Limb (tissue), 2 donors: Measurements from ENCODE around the gene SMIM45.

ENCODE experiments used
- DNase-seq, 2 donors: peaks; one replicate each; pipeline ENCODE4 v3.0.0-alpha.2; 2016; ENCODE audit errors: extremely low spot score in 2 of 2

SMIM45 gene

GRCh38 chr22:41915786-41916493 is 36.0 kb upstream of the SMIM45 start:
- DNase-seq = no peak

DNA sequence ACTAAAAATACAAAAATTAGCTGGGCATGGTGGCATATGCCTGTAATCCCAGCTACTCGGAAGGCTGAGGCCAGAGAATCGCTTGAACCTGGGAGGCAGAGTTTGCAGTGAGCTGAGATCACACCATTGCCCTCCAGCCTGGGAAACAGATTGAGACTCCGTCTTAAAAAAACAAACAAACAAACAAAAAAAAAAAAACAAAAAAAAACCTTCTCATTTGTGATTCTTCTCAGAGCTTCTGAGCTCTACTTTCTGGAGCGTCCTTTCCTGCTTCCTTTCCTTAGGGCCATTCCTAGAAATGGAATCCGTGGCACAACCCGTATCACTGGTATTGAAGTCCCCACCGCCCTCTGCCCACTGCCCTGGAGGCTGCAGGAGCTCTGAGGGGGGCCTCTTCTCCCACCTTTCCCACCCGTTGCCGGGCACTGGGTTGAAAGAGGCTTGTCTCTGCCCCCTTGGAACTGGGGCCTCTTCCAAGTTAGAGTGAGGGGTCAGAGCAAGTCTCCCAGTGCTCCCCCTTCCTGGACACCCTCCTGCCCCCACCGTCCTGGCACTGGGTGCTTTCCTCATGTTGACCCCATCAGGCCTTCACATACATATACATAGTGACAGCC is 35.1 kb upstream of the SMIM45 start:
- DNase-seq = no peak

DNA sequence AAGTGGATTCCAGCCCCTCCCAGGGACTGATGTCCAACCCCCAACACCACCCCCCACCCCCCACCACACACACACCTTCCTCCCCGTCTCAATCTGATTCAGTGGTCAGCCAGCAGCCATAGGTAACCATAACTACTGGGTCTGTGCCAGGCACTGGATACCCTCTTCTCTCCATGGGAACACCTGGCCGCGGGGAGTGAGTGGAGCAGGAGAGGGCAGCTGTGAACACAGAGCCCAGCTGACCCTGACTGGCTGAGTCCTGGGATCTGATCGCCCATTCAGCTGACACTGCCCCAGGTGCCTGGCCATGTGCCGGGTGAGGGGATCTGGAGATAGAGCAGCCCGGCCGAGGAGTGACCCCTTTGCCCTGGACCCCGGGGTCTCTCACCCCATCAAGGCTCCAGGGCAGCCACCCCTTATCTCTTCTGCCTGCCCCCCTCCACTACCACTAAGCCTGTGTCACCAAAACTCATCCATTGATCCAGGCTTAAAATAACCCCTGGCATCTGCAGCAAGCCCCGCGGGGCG is 34.5 kb upstream of the SMIM45 start:
- DNase-seq = no peak

DNA sequence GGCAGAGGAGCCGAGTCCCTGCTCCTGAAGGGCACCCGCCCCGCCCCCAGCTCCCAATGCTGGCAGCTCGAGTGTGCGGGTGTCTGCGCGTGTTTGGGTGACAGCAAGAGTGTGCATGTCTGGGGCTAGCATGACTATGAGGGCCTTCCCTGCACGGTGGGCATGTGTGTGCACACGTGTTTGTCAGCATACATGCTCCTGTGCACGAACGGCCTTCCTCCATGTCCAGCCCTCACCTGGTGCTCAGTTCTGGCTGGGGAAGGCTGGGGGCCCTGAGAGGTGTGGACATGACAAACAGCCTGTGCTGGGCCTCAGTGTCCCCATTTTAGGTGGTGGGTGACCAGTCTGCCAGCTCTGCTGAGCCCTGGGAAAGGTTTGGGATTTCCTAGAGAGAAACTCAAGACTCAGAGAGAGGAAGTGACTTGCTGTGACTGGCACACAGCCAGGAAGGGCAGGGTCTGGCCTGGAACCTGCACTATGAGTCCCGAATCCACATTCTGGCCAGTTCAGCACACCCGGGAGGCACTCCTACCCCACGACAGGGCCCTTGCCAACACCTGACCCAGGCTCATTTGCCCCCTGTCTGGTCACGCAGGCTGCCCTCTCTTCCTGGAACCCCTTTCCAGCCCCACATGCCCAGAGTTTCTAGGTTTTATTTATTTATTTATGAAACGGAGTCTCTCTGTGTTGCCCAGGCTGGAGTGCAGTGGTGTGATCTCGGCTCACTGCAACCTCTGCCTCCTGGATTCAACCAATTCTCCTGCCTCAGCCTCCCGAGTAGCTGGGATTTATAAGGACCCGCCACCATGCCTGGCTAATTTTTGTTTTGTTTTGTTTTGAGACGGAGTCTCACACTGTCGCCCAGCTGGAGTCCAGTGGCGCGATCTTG is 33.8 kb upstream of the SMIM45 start:
- peak in 1 of 2 donors; percentile 67 for DNase-seq

- DNase-seq = peak in 1 of 2 donors; percentile 66
Observed at GRCh38 chr22:41919357-41920224, 32.4 kb upstream of the SMIM45 start.

DNA sequence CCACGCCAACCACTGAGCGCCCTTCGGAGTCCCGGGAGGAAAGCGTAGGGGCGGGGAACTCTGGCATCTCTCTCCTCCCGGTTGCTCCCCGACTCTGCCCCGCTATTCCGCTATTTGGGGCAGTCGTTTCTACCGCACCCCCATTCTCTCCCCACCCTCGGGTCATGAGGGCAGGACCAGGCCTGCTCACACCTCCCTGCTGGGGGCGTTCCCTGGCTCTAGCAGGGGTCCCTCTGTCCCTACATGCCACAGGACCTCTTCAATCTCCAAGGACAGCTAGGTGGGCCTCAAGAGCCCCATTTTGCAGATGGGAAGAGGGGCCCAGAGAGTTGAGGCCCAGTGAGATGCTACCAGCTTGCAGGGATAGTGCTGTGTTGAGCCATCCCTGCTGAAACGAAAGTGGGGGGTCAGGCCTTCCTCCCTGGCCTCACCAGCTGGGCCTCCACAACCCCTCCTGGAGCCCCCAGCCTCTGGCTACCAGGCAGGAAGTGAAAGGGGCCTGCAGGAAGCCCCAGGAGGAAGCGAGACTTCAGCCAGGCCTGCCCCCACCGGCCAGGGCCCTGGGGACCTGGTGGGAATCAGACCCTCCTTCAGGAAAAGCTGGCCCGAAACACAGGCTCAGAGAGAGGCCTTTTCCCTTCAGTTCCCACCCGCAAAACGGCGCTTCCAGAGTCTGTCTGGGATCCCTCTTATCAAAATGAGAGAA is 31.5 kb upstream of the SMIM45 start:
- peak in 1 of 2 donors; percentile 41 for DNase-seq

DNA sequence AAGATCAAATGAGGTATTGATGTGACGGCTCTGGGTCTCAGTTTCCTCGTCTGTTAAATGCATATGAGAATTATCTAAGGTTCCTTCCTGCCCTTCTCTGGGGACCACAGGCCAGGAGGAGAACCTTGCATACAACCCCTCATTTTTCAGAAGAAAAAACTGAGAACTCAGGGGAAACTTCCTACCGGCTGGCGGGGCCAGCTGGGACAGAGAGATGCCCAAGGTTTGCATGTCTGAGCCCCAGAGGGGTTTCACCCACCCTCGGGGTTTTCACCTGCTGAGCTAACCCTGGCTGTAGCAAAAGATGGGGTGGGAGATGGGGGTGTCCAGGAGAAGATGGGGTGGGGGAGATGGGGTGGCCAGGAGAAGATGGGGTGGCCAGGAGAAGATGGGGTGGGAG is 29.6 kb upstream of the SMIM45 start:
- no peak for DNase-seq

DNA sequence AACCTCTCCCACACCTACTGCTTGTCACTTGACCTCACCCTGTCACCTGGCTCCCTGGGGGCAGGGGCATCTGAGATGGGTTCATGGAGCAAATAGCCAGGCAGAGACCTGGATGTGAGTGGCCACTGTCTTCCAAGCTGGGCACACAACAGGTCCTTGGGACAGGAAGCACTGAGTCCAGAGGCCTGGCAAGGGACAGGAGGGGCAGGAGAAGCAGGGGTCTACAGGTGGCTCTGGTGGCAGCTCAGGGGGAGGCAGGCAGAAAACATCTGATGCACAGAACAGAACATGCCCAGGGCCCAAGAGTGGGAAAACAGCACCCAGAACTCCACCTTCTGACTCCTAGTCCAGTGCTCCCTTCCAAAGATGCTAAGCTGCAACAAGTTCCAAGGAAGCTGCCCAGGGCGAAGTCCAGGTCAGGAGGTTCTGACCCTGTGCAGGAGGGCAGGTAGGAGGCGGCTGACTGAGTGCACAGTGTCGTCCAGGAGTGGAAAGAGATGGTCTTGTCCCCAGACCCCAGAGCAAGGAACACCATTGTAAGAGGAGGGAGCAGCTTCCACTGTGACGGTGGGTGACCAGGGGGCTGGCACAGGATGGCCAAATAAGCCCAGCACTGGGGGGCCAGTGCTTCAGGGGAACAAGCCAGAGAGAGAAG is 28.9 kb upstream of the SMIM45 start:
- DNase-seq = no peak

DNA sequence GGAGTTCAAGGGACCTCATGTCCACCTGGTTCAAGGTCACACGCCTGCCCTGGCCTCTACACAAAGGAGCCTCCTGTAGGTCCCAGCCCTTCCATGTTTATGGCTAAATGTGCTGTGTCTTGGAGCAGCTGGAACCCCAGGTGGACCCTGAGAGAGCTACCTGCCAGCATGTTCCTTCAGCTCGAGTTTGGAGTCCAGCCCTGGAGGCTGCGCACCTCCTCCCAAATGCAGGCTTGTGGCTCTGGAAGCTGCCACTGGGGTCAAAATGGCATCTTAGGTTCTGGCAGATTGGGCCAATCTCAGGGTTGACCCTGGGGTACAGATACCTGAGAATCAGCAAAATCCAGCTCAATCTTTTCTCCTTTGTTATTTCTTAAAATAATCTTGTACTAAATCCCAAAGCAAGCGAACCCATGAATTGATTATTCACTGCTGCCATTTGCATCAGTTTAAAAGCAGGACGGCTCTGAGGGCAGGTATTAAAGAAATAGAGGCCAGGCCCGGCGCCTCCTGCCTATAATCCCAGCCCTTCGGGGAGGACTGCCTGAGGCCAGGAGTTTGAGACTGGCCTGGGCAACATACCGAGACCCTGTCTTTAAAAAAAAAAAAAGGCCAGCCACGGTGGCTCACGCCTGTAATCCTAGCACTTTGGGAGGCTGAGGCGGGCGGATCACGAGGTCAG is 28.2 kb upstream of the SMIM45 start:
- DNase-seq = no peak

DNA sequence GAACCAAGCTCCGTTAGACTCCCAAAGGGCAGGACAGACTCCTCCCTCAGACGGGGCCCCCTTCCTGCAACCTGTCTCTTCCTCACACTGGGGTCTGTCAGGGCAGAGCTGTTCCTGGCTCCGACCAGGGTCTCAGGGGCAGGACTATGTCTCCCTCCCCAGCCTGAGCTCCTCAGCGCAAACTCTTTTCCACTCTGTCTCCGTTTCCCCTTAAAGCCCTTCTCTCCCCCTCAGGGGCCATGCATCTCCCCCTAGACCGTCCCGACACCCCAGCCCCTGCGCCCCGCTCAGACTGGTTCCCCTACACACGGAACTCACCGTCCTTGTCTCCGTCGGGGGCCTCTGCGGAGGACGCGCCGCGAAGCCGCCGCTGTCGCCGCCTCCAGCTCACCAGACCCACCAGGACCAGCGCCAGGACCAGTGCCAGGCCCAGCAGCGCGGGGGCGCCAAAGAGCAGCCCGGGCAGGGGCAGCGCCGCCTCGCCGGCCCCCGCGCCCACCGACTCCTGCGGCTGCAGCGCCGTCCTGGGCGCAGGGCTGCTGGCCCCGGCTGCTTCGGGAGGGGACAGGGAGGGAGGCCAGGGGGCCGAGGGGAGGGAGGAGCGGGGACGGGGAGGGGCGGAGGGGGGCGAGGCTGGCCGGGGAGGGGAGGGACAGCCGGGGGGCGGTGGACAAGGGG is 26.0 kb upstream of the SMIM45 start:
- peak in 1 of 2 donors; percentile 77 for DNase-seq

GRCh38 chr22:41927813-41928212 is 24.1 kb upstream of the SMIM45 start:
- DNase-seq = no peak

DNA sequence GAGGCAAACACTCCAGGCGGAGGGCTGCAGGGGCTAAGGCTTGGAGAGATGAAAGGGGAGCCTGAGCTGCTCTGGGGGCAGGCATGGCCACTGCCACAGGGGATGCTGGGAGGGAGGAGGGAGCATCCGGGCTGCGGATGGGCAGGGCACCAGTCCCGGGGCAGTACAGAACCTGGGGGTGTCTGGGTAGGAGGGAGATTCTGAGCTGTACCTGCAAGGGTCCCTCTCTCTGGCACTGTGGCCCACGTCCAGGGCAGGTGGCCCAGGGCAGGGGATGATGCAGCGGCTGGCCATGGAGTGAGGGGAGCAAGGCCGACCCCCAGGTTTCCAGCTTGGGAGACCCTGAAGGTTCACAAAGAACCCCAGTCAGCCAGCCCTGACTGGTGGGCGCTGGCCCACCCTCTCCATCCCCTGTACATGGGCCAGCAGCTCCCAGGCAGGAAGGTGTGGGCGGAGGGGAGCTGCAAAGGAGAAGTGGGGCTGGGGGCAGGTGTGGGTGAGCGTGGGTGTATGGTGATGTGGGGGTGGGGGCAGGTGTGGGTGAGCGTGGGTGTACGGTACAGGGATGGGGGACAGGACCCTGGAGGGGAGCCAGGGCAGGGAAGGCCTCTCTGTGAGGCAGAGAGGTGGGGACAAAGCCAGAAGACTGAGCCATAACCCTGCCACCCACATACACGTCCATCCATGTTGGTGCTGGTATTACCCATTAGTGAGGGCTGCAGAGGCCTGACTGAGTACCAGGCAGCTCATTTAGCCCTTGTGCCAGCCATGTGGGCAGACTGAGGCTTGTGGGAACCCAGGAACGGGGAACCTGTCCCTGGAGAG is 23.1 kb upstream of the SMIM45 start:
- peak in 1 of 2 donors; percentile 26 for DNase-seq

- peak in 1 of 2 donors; percentile 27 for DNase-seq
Observed at GRCh38 chr22:41929418-41929810, 22.5 kb upstream of the SMIM45 start.

GRCh38 chr22:41931701-41932269 is 20.2 kb upstream of the SMIM45 start:
- no peak for DNase-seq

DNA sequence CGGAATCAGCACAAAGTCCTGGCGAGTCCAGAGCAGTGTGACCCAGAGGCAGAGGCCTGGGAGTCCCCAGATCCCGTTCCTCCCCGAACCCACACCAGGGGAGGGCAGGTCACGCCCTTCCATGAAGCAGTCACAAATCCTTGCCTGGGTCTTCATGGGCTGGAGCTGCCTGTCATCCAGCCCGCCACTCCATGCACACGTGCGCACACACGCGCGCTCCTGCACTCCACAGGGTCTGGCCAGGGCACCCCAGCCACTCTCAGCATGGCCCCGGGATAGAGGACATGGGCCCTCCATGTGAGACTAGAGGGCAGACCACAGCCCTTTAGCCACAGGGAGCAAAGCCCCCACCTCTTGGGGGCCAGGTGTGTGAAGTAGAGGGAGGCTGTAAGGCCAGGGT is 19.6 kb upstream of the SMIM45 start:
- DNase-seq = no peak

DNA sequence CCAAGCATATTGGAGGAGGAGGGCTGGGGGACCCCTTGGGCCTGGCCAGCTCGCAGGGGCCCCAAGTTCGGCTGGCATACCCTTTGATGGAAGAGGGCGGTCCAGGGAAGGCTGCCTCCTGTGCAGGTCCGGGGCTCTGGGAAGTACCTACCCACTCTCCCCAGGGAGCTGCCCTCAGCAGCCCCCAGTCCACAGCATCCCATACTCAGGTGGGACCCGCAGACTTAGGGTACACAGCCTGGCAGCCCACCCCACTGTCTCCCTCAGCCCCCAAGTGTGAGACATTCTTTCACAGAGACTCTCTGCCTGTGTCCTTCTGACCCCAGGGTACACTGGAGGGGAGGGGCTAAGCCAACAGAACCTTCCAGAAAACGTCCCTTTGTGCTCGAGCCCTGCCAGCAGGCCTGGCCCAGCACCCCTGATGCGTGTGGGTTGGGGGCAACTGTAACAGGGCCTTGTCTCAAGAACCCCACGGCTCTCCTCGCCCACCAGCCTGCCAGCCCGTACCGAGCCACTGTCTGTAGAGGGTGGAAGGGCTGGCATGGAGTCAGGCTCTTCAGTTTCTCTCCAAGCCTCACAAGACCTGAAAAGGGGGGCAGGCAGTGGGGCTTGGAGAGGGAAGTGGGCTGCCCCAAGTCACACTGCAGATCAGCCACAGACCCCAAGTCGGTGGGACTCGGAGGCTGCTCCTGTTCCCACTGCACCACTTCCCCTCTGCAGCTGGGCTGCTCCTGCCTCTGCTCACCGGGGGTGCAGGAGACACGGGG is 18.4 kb upstream of the SMIM45 start:
- DNase-seq = no peak
